ENCODE data around the gene TMEM63C. TPM values are rescaled to one million over a fixed set of nuclear protein-coding genes. Genes with fewer than 3 reads are reported as not detected.
A peak's percentile ranks its signal among the peaks of the same experiment; 100 is the strongest.

The TMEM63C gene
- total and polyA plus RNA-seq, 11 donors, result 0.01 to 4.0 (median 1.7) TPM; not detected in 1

DNA sequence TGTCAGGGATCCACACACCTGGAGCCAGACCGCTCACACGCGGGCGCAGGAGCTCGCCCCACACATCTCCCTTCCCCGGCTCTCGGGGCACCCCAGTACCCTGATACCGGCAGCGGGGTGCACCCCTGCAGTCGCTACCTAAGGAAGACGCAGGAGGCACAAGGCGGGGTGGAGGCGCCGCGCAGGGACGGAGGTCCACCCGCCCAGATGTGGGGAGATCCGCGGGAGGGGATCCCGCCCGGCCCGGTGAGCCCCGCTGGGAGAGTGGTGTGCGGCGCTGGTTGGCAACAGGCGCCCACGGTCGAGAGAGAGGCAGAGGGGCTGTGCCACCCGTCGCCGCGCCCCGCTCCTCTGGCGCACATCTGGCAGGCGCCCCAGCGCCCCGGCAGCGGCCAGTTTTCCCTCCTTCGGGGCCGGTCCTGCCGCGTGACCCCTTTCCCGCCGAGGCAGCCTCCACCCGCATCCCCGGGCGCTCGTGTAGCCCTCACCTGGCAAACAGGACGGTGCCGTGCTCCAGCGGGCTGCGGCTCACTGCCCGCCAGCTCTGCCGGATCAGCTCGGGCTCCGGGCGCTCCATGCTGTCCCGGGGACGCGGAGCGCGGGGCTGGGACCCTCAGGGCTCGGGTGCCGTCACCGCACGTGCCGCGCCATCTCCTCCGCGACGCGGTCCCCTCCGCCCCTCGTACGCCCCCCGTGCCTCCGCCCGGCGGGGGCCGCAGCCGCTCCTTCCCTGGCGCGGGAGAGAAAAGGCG is 88.9 kb downstream of the TMEM63C start:
- no peak for TF ChIP-seq POLR2A (IDR thresholded peaks at IDR 0.05)
- TF ChIP-seq, protein P1, sequence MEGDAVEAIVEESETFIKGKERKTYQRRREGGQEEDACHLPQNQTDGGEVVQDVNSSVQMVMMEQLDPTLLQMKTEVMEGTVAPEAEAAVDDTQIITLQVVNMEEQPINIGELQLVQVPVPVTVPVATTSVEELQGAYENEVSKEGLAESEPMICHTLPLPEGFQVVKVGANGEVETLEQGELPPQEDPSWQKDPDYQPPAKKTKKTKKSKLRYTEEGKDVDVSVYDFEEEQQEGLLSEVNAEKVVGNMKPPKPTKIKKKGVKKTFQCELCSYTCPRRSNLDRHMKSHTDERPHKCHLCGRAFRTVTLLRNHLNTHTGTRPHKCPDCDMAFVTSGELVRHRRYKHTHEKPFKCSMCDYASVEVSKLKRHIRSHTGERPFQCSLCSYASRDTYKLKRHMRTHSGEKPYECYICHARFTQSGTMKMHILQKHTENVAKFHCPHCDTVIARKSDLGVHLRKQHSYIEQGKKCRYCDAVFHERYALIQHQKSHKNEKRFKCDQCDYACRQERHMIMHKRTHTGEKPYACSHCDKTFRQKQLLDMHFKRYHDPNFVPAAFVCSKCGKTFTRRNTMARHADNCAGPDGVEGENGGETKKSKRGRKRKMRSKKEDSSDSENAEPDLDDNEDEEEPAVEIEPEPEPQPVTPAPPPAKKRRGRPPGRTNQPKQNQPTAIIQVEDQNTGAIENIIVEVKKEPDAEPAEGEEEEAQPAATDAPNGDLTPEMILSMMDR (IDR thresholded peaks at IDR 0.05), result no peak
- ATAC-seq, result no peak
- Histone ChIP-seq H3K4me1 (peaks cover 0 to 11% (median 0%) of the 10 kb centered on the region in 12 donors), H3K36me3 (no peaks in the 10 kb centered on the region), H3K4me3 (peak overlapping the region in 1 of 12 donors; percentile 16), H3K9me3 (peaks cover 0 to 15% (median 3%) of the 10 kb centered on the region in 12 donors), H3K27me3 (peaks cover 9 to 48% (median 30%) of the 10 kb centered on the region in 9 donors), H3K27ac (no peak overlapping the region)
- intact Hi-C loops (cut with DNase I), result no loop called here
- 3 to 9% (median 5%) methylated on average over 24 to 84 of the region's 84 CpGs for WGBS, 4 donors
- DNase-seq, result no peak

DNA sequence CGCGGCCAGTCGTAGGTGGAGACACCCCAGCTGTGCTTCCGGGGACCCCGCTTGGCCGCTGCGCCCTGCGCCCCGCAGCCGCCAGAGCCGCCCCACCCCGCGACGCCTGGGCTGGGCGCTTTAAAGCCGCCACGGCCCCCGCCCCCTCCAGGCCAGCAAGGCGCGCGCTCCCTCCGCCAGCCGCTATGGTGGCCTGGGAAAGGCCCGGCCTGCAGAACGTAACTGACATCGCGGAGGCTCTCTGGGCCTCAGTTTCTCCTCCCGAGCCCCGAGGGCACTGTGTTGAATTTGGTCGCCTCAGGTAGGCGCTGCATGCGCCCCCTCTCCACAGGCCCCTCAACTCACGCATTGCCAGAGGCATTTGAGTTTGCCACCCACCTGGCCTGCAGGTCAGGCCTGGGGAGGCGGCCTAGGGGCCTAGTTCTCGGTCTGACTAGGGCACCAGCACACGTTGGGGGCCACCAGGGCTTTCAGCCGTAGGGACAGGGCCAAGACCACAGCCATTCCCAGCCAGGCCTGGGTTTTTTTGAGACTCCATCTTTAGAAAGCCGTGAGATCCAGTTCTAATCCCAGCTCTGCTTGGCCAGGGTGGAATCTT is 89.6 kb downstream of the TMEM63C start, which contains the start of gene NGB:
TSS of gene NGB (minus strand) at position 94 of the 598 bp plus-strand sequence. CDS start 269 bp downstream, outside the sequence.
- intact Hi-C loops (cut with DNase I), result no loop called here
- no peak within 1 kb of the TSS for H3K27ac ChIP-seq
- peaks cover 0 to 15% (median 3%) of the 10 kb centered on the region in 12 donors for H3K9me3 ChIP-seq
- no peak for TF ChIP-seq POLR2A (IDR thresholded peaks at IDR 0.05)
- TF ChIP-seq, protein P1 (IDR thresholded peaks at IDR 0.05), result no peak
- H3K4me3 ChIP-seq, result peak within 1 kb of the TSS in 1 of 12 donors; percentile 16
- DNase-seq (no peak), ATAC-seq (no peak)
- H3K4me1 ChIP-seq, result peaks cover 0 to 11% (median 0%) of the 10 kb centered on the region in 12 donors
- peaks cover 9 to 48% (median 30%) of the 10 kb centered on the region in 9 donors for H3K27me3 ChIP-seq
- WGBS, 4 donors, result 12 to 29% (median 18%) methylated on average over 5 to 38 of the region's 38 CpGs
- H3K36me3 ChIP-seq, result peaks cover 0 to 2% (median 0%) of the 10 kb centered on the region in 9 donors

GRCh38 chr14:77272261-77272660 is 90.7 kb downstream of the TMEM63C start:
- WGBS, 4 donors, result 81 to 86% (median 84%) methylated on average over 4 of the region's 4 CpGs
- Histone ChIP-seq H3K4me1 (peaks cover 0 to 11% (median 0%) of the 10 kb centered on the region in 12 donors), H3K36me3 (peaks cover 0 to 11% (median 5%) of the 10 kb centered on the region in 9 donors), H3K27ac (no peak overlapping the region), H3K4me3 (no peak overlapping the region), H3K27me3 (peaks cover 9 to 44% (median 29%) of the 10 kb centered on the region in 9 donors), H3K9me3 (peaks cover 0 to 15% (median 3%) of the 10 kb centered on the region in 12 donors)
- TF ChIP-seq POLR2A (IDR thresholded peaks at IDR 0.05), result no peak
- TF ChIP-seq, protein P1 (IDR thresholded peaks at IDR 0.05), result no peak
- ATAC-seq, result no peak
- no peak for DNase-seq
- intact Hi-C loops (cut with DNase I), result no loop called here

GRCh38 chr14:77273796-77274195 is 92.2 kb downstream of the TMEM63C start:
- ATAC-seq (no peak), DNase-seq (no peak)
- Histone ChIP-seq H3K4me3 (no peak overlapping the region), H3K4me1 (peaks cover 0 to 11% (median 0%) of the 10 kb centered on the region in 12 donors), H3K36me3 (peaks cover 0 to 25% (median 19%) of the 10 kb centered on the region in 9 donors), H3K9me3 (peaks cover 0 to 6% (median 0%) of the 10 kb centered on the region in 12 donors), H3K27ac (no peak overlapping the region), H3K27me3 (peaks cover 9 to 37% (median 20%) of the 10 kb centered on the region in 9 donors)
- TF ChIP-seq, protein P1 (IDR thresholded peaks at IDR 0.05), result no peak
- TF ChIP-seq POLR2A (IDR thresholded peaks at IDR 0.05), result no peak
- 65 to 94% (median 76%) methylated on average over 4 of the region's 4 CpGs for WGBS, 4 donors
- intact Hi-C loops (cut with DNase I), result no loop called here
